Measurements from ENCODE around the gene BRD3.

GRCh38 chr9:133989625-133990365, 78.0 kb downstream of the BRD3 start:
- no peak for TF ChIP-seq CTCF (conservative IDR thresholded peaks at IDR 0.05; ENCODE audit: low read depth, low read length)
- no peak for TF ChIP-seq EZH2 (IDR thresholded peaks at IDR 0.05; ENCODE audit: borderline replicate concordance, low read depth, low read length, poor library complexity, severe bottlenecking)

Data from A673 (cell line).